ENCODE data around the gene CEP57L1. TPM values are rescaled to one million over a fixed set of nuclear protein-coding genes. Genes with fewer than 3 reads are reported as not detected.

CEP57L1 gene
- total and polyA plus RNA-seq, 3 experiments from 2014 or later = 7.8 to 19.1 (median 18.6) TPM

DNA sequence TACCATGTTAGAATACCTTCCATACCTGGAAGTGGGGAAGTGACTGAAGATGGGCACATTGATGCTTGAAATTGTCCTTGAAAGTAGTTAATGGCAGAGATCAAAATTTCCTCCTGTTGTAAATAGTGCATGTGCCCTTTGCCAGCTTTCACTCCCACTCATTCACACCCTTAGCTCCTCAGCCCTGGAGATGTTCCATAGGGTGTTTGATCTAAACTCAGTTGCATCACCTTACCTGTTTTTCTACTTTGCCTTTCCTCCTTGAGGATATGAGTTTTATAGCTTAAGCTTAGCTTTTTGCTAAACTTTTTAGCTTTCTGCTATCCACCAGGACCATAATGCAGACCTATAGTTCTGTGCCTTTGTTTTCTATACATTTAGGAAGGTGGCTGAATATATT lies 69.0 kb downstream of the CEP57L1 start:
- H3K4me3 ChIP-seq (ENCODE audit: low read length) = no peak overlapping the region
- no peaks in the 10 kb centered on the region for H3K9me3 Mint-ChIP-seq
- no peak overlapping the region for H3K27ac Mint-ChIP-seq
- H3K27me3 Mint-ChIP-seq = no peaks in the 10 kb centered on the region
- H3K4me1 Mint-ChIP-seq = no peaks in the 10 kb centered on the region
- no peaks in the 10 kb centered on the region for H3K9me3 ChIP-seq (ENCODE audit: low read length)
- ChIA-PET POLR2A (interaction anchor here (0.6 kb wide), 1 partner anchor 664 kb away, joined by 3 read pairs; no protein-coding TSS in a partner anchor), CTCF (interaction anchor here (1.6 to 1.7 kb wide), 2 partner anchors 23 to 219 kb away, joined by 4 to 5 read pairs; no protein-coding TSS in a partner anchor)
- no peaks in the 10 kb centered on the region for H3K4me1 ChIP-seq (ENCODE audit: insufficient read depth, low read length)
- peaks cover 0 to 6% (median 5%) of the 10 kb centered on the region in 3 donors for H3K36me3 Mint-ChIP-seq
- H3K27me3 ChIP-seq (ENCODE audit: insufficient read depth, low read length, poor library complexity, severe bottlenecking) = no peaks in the 10 kb centered on the region
- no peak for DNase-seq
- no peaks in the 10 kb centered on the region for H3K36me3 ChIP-seq (ENCODE audit: insufficient read depth, low read length)
- H3K4me3 Mint-ChIP-seq = no peak overlapping the region
- H3K27ac ChIP-seq (ENCODE audit: low read depth, low read length) = no peak overlapping the region

DNA sequence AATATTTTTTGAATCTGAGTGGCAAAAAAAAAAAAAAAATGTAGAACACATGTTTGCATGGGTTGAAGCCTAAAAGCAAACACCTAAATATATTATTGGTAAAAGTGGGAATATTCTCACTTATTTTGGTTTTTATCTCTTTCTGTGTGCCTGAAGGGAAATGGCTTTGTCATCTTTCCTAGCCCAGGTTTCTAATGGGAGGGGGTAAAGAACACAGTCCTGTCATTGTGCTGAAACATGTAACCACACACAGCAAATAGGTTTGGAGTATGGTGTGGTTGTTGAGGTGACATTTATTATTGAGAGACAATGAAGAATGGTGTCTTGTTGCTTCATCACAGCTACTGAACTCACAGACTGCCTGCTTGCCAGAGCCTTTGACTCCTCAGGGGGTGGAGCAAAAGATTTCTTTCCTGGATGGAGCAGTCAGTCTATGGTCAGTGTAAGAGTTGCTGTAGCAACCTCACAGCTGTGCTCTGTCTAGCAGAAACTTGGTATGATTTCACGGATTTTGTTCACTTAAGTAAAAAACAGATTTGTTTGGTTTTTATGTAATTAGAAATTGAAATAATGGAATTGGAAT lies 70.2 kb downstream of the CEP57L1 start:
- Histone ChIP-seq H3K9me3 (ENCODE audit: low read length) (no peaks in the 10 kb centered on the region), H3K4me1 (ENCODE audit: insufficient read depth, low read length) (no peaks in the 10 kb centered on the region), H3K27ac (ENCODE audit: low read depth, low read length) (no peak overlapping the region), H3K27me3 (ENCODE audit: insufficient read depth, low read length, poor library complexity, severe bottlenecking) (no peaks in the 10 kb centered on the region), H3K4me3 (ENCODE audit: low read length) (no peak overlapping the region), H3K36me3 (ENCODE audit: insufficient read depth, low read length) (no peaks in the 10 kb centered on the region)
- Mint-ChIP-seq H3K4me1 (no peaks in the 10 kb centered on the region), H3K4me3 (no peak overlapping the region), H3K9me3 (no peaks in the 10 kb centered on the region), H3K27ac (no peak overlapping the region), H3K27me3 (no peaks in the 10 kb centered on the region), H3K36me3 (peaks cover 0 to 2% (median 2%) of the 10 kb centered on the region in 3 donors)
- ChIA-PET CTCF (interaction anchor here (1.6 kb wide), 1 partner anchor 22 kb away, joined by 4 read pairs; no protein-coding TSS in a partner anchor), POLR2A (no interaction called here)
- no peak for DNase-seq

DNA sequence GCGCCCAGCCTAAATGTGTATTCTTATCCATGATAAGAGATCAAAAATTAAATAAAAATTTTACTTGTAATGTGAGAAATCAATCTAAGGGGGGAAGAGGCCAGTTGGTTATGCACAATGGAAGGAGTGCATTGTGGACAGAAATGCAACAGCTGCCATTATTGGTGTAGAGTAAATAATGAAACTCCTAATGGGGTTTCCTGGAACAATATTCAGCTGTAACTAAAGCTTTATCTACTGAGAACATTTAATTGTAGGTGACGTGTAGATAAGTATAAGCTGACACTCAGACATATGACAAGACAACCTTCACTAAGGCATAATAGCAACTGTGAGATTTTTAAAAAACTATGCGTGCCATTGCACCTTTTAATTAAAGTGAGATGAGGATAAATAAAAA lies 71.4 kb downstream of the CEP57L1 start:
- ChIA-PET CTCF (no interaction called here), POLR2A (no interaction called here)
- no peaks in the 10 kb centered on the region for H3K4me1 Mint-ChIP-seq

DNA sequence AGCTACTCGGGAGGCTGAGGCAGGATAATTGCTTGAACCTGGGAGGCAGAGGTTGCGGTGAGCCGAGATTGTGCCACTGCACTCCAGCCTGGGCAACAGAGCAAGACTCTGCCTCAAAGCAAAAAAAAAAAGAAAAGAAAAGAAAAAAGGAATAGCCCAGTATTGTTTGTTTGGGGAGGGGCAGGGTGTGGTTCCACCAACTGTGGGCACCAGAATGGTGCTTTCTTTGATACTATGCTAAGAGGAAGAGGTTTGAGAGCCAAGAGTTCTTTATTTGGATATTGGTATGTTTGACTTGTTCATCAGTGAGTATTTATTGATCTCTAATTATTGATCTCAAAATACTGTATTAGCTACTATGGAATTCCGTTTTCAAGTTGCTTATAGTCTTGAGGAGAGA lies 72.3 kb downstream of the CEP57L1 start:
- H3K4me1 ChIP-seq (ENCODE audit: insufficient read depth, low read length) = no peaks in the 10 kb centered on the region
- Mint-ChIP-seq H3K4me1 (no peaks in the 10 kb centered on the region), H3K36me3 (no peaks in the 10 kb centered on the region), H3K9me3 (no peaks in the 10 kb centered on the region), H3K4me3 (no peak overlapping the region), H3K27me3 (no peaks in the 10 kb centered on the region), H3K27ac (no peak overlapping the region)
- CTCF ChIA-PET = no interaction called here
- POLR2A ChIA-PET = no interaction called here
- DNase-seq = no peak
- no peaks in the 10 kb centered on the region for H3K27me3 ChIP-seq (ENCODE audit: insufficient read depth, low read length, poor library complexity, severe bottlenecking)
- H3K4me3 ChIP-seq (ENCODE audit: low read length) = no peak overlapping the region
- no peaks in the 10 kb centered on the region for H3K36me3 ChIP-seq (ENCODE audit: insufficient read depth, low read length)
- no peak overlapping the region for H3K27ac ChIP-seq (ENCODE audit: low read depth, low read length)
- no peaks in the 10 kb centered on the region for H3K9me3 ChIP-seq (ENCODE audit: low read length)

More for the DNA sequence above, 71.4 kb downstream of the CEP57L1 start:
- Histone ChIP-seq H3K9me3 (ENCODE audit: low read length) (no peaks in the 10 kb centered on the region), H3K36me3 (ENCODE audit: insufficient read depth, low read length) (no peaks in the 10 kb centered on the region), H3K4me1 (ENCODE audit: insufficient read depth, low read length) (no peaks in the 10 kb centered on the region), H3K27me3 (ENCODE audit: insufficient read depth, low read length, poor library complexity, severe bottlenecking) (no peaks in the 10 kb centered on the region), H3K27ac (ENCODE audit: low read depth, low read length) (no peak overlapping the region), H3K4me3 (ENCODE audit: low read length) (no peak overlapping the region)
- Mint-ChIP-seq H3K27ac (no peak overlapping the region), H3K9me3 (no peaks in the 10 kb centered on the region), H3K4me3 (no peak overlapping the region), H3K36me3 (no peaks in the 10 kb centered on the region), H3K27me3 (no peaks in the 10 kb centered on the region)
- DNase-seq = no peak

DNA sequence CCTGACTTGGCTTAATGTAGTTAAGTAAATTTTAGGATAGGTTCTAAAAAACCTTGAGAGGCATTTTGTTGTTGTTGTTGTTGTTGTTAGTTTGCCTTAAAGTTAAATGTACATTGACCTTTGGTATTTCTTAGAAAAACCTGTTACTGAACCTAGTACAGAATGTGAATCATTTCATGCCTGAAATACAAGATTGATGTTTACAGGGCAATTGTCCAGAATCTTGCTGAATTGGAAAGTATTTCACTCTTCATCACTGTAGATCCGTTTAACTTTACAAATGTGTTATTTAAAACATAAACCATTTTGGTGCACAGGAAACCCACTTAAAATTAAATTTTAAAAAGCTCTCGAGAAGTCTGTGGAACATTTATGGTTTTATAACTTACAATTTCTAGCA lies 75.0 kb downstream of the CEP57L1 start:
- no peaks in the 10 kb centered on the region for H3K9me3 Mint-ChIP-seq
- CTCF ChIA-PET = no interaction called here

DNA sequence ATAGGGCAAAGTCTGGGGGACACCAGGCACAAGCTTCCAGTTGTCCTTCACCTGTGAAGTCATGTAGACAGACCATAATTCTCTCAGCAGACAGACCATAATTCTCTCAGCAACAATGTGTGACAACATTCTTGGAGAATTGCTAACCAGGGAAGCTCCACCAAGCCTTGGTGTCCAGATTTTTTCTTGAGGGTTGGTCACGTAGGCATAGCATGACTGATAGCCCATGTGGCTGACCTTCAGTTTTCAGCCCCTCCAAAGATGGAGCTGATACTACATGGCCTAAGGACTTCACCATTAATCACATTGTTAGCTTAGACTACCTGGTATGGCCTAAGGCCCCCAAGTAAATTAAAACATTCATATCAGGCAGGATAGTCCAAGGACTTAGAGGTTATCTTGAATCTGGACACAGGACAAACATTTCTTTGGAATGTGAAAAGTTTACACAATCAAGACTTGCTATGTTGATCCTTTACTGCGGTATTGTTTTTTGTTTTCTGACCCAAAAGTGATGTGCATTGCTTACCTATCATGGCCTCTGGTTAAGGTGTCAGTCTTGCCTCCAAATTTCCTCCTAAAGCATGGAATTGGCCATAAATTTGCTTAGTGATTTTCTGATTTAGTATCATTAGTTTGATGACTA lies 76.9 kb downstream of the CEP57L1 start:
- no peaks in the 10 kb centered on the region for H3K36me3 Mint-ChIP-seq
- peaks cover 14 to 27% of the 10 kb centered on the region in 2 donors for H3K27me3 Mint-ChIP-seq
- no peaks in the 10 kb centered on the region for H3K9me3 ChIP-seq (ENCODE audit: low read length)
- POLR2A ChIA-PET = no interaction called here
- H3K4me1 Mint-ChIP-seq = no peaks in the 10 kb centered on the region
- peaks cover 0 to 7% (median 2%) of the 10 kb centered on the region in 5 donors for H3K9me3 Mint-ChIP-seq
- H3K4me1 ChIP-seq (ENCODE audit: insufficient read depth, low read length) = no peaks in the 10 kb centered on the region
- no peak overlapping the region for H3K4me3 Mint-ChIP-seq
- CTCF ChIA-PET = no interaction called here
- no peaks in the 10 kb centered on the region for H3K36me3 ChIP-seq (ENCODE audit: insufficient read depth, low read length)
- H3K27ac ChIP-seq (ENCODE audit: low read depth, low read length) = no peak overlapping the region
- H3K4me3 ChIP-seq (ENCODE audit: low read length) = no peak overlapping the region
- H3K27ac Mint-ChIP-seq = peak overlapping the region in 1 of 8 donors; percentile 17
- DNase-seq = no peak
- H3K27me3 ChIP-seq (ENCODE audit: insufficient read depth, low read length, poor library complexity, severe bottlenecking) = no peaks in the 10 kb centered on the region

More for the DNA sequence above, 75.0 kb downstream of the CEP57L1 start:
- Mint-ChIP-seq H3K27ac (no peak overlapping the region), H3K27me3 (peaks cover 4 to 11% of the 10 kb centered on the region in 2 donors), H3K4me1 (no peaks in the 10 kb centered on the region), H3K36me3 (no peaks in the 10 kb centered on the region), H3K4me3 (no peak overlapping the region)
- POLR2A ChIA-PET = no interaction called here
- H3K36me3 ChIP-seq (ENCODE audit: insufficient read depth, low read length) = no peaks in the 10 kb centered on the region
- no peaks in the 10 kb centered on the region for H3K4me1 ChIP-seq (ENCODE audit: insufficient read depth, low read length)
- no peak overlapping the region for H3K27ac ChIP-seq (ENCODE audit: low read depth, low read length)
- H3K4me3 ChIP-seq (ENCODE audit: low read length) = no peak overlapping the region
- H3K9me3 ChIP-seq (ENCODE audit: low read length) = no peaks in the 10 kb centered on the region
- no peak for DNase-seq
- H3K27me3 ChIP-seq (ENCODE audit: insufficient read depth, low read length, poor library complexity, severe bottlenecking) = no peaks in the 10 kb centered on the region

DNA sequence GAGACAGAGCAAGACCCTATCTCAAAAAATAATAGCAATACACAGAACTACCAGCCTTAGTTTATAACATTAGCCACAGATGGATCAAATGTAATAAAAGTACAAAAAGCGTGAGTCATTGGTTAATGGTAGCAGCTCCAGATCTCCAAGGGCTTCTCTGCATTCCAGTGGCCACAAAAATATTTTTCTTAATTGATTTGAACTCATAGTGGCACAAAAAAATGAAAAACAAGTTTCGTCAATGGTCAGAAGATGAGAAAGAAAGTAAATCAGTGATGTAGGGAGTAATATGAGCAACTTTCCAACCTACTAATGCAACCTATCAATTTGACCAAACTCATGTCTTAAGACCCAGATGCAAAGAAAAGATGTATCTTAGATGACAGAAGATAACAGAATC lies 79.6 kb downstream of the CEP57L1 start:
- Mint-ChIP-seq H3K27me3 (peaks cover 19 to 40% of the 10 kb centered on the region in 2 donors), H3K36me3 (no peaks in the 10 kb centered on the region), H3K4me1 (no peaks in the 10 kb centered on the region), H3K27ac (no peak overlapping the region), H3K9me3 (peaks cover 0 to 7% (median 2%) of the 10 kb centered on the region in 5 donors), H3K4me3 (no peak overlapping the region)
- Histone ChIP-seq H3K4me3 (ENCODE audit: low read length) (no peak overlapping the region), H3K27ac (ENCODE audit: low read depth, low read length) (no peak overlapping the region), H3K27me3 (ENCODE audit: insufficient read depth, low read length, poor library complexity, severe bottlenecking) (no peaks in the 10 kb centered on the region), H3K4me1 (ENCODE audit: insufficient read depth, low read length) (no peaks in the 10 kb centered on the region), H3K36me3 (ENCODE audit: insufficient read depth, low read length) (no peaks in the 10 kb centered on the region), H3K9me3 (ENCODE audit: low read length) (no peaks in the 10 kb centered on the region)
- DNase-seq = no peak
- ChIA-PET POLR2A (no interaction called here), CTCF (no interaction called here)

DNA sequence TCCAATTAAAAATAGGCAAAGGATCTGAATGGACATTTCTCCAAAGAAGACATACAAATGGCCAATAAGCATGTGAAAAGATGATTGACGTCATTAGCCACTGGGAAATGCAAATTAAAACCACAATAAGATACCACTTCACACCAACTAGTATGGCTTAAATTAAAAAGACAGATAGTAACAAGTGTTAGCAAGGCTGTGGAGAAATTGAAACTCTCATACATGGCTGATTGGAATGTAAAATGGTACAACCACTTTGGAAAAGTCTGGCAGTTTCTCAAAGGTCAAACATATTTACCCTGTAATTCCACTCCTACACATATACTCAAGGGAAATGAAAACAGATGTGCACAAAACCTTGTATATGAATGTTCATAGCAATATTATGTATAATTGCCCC lies 83.6 kb downstream of the CEP57L1 start:
- POLR2A ChIA-PET = no interaction called here
- DNase-seq = no peak
- Histone ChIP-seq H3K9me3 (ENCODE audit: low read length) (no peaks in the 10 kb centered on the region), H3K4me1 (ENCODE audit: insufficient read depth, low read length) (no peaks in the 10 kb centered on the region), H3K27me3 (ENCODE audit: insufficient read depth, low read length, poor library complexity, severe bottlenecking) (no peaks in the 10 kb centered on the region), H3K27ac (ENCODE audit: low read depth, low read length) (no peak overlapping the region), H3K4me3 (ENCODE audit: low read length) (no peak overlapping the region), H3K36me3 (ENCODE audit: insufficient read depth, low read length) (no peaks in the 10 kb centered on the region)
- Mint-ChIP-seq H3K4me3 (no peak overlapping the region), H3K27me3 (peaks cover 19 to 72% of the 10 kb centered on the region in 2 donors), H3K4me1 (no peaks in the 10 kb centered on the region), H3K36me3 (no peaks in the 10 kb centered on the region), H3K9me3 (peaks cover 0 to 7% (median 2%) of the 10 kb centered on the region in 5 donors), H3K27ac (no peak overlapping the region)
- CTCF ChIA-PET = no interaction called here
